Mesothelial cell of epicardium (in vitro differentiated cells): ENCODE measurements around the gene AMN1. TPM values are rescaled to one million over a fixed set of nuclear protein-coding genes. Genes with fewer than 3 reads are reported as not detected.
A peak's percentile ranks its signal among the peaks of the same experiment; 100 is the strongest.
"Not testable (repeated sequence)": the region's sequence is repeated elsewhere in the genome, so short reads cannot be mapped to it uniquely, and the experiment has no call there.

ENCODE experiments used
- DNase-seq, 2 experiments: peaks; one replicate each; pipeline ENCODE4 v3.0.0; 2021; ENCODE audit warnings: low spot score in 2 of 2; ENCODE audit not compliant: unreplicated experiment in 2 of 2
- H3K27ac Mint-ChIP-seq: 2 replicates; pipeline ENCODE4 v1.8.0; 2021; ENCODE audit warnings: mixed read lengths
- H3K27me3 Mint-ChIP-seq: 2 replicates; pipeline ENCODE4 v1.8.0; 2021; ENCODE audit warnings: low read depth, mixed read lengths
- H3K36me3 Mint-ChIP-seq: 2 replicates; pipeline ENCODE4 v1.8.0; 2021; ENCODE audit warnings: mixed read lengths
- H3K4me1 Mint-ChIP-seq: 2 replicates; pipeline ENCODE4 v1.8.0; 2021; ENCODE audit warnings: mixed read lengths
- H3K4me3 Mint-ChIP-seq: 2 replicates; pipeline ENCODE4 v1.8.0; 2021; ENCODE audit warnings: mild to moderate bottlenecking, moderate library complexity, mixed read lengths
- H3K9me3 Mint-ChIP-seq: 2 replicates; pipeline ENCODE4 v1.8.0; 2021; ENCODE audit warnings: mixed read lengths
- CTCF ChIP-seq: fragments of 200-600 bp; sonication (generic); IDR thresholded peaks from one replicate; pipeline ENCODE4 v1.5.0; 2021; ENCODE audit warnings: antibody characterized with exemption; ENCODE audit not compliant: unreplicated experiment
- total RNA-seq: library from RNA; stranded (reverse); gene quantifications from 3 replicates; pipeline ENCODE4 v1.2.1, GENCODE V29; 2021

Gene AMN1
- total RNA-seq, 1 donor from 2014 or later = 15.3 TPM

- Mint-ChIP-seq H3K36me3 (no peaks in the 10 kb centered on the region), H3K4me1 (peaks cover 11% of the 10 kb centered on the region), H3K27me3 (no peaks in the 10 kb centered on the region), H3K4me3 (no peak overlapping the region), H3K27ac (no peak overlapping the region), H3K9me3 (no peaks in the 10 kb centered on the region)
- no peak for TF ChIP-seq CTCF
- no peak for DNase-seq
Observed at GRCh38 chr12:31740628-31741027, 11.8 kb upstream of the AMN1 start.

DNA sequence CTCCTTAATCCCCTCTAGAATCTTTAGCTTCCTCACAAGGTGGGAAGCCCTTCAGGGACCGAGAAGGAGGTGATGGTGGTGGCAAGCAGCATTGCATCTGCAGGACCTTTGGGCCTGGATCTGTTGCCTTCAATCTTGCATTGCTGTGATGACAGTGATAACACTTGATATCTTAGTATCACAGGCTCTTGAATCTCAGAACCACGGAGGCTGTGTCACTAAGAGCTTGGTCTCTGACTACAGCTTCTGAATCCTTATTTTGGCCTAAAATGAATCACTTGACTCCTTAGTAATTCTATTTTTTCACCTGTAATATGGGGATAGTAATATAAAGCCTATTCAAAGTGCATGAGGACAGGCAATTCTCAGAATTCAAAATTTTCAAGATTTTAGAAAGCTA, 8.9 kb upstream of the AMN1 start:
- Mint-ChIP-seq H3K27me3 (no peaks in the 10 kb centered on the region), H3K27ac (no peak overlapping the region), H3K4me1 (peaks cover 13% of the 10 kb centered on the region), H3K4me3 (no peak overlapping the region), H3K9me3 (peaks cover 7% of the 10 kb centered on the region), H3K36me3 (peaks cover 2% of the 10 kb centered on the region)
- TF ChIP-seq CTCF = no peak
- DNase-seq = no peak

DNA sequence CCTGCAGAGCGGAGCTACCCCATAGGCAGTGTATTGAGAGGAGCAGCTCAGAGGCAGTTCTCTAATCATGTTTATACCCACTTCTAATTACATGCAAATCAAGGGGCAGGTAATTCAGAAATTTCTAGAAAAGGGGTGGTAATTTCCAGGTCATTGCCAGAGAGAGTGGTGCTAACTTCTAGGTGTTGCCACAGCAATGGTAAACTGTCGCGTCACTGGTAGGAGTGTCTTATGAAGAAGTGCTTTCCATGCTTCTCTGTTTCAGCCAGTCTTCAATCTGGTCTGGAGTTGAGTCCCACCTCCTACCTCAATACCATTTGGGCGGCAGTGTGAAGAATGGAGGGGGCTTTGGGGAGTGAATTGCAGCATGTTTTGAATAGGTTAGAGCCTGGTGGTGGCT, 8.5 kb upstream of the AMN1 start:
- Mint-ChIP-seq H3K9me3 (peaks cover 7% of the 10 kb centered on the region), H3K27ac (no peak overlapping the region), H3K4me1 (peaks cover 14% of the 10 kb centered on the region), H3K4me3 (no peak overlapping the region), H3K36me3 (peaks cover 2% of the 10 kb centered on the region), H3K27me3 (no peaks in the 10 kb centered on the region)
- no peak for TF ChIP-seq CTCF
- no peak for DNase-seq

DNA sequence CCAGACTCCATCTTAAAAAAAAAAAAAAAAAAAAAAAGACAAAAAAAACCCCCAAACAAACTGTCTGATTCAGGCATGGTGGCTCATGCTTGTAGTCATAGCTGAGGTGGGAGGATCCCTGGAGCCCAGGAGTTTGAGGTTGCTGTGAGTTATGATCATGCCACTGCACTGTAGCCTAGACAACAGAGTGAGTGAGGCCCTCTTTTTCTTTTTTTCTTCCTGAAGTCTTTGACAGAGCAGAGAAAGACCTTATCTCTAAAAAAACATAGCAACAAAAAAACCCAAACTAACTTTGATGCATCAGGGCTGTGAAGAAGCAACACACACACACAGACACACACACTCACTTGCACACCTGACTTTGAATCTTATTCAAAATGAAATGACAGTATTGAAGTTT, 7.7 kb upstream of the AMN1 start:
- peaks cover 2% of the 10 kb centered on the region for H3K36me3 Mint-ChIP-seq
- peak overlapping the region; percentile 66 for H3K27ac Mint-ChIP-seq
- peaks cover 7% of the 10 kb centered on the region for H3K9me3 Mint-ChIP-seq
- no peak for DNase-seq
- H3K27me3 Mint-ChIP-seq = no peaks in the 10 kb centered on the region
- peaks cover 21% of the 10 kb centered on the region for H3K4me1 Mint-ChIP-seq
- H3K4me3 Mint-ChIP-seq = no peak overlapping the region
- no peak for TF ChIP-seq CTCF

DNA sequence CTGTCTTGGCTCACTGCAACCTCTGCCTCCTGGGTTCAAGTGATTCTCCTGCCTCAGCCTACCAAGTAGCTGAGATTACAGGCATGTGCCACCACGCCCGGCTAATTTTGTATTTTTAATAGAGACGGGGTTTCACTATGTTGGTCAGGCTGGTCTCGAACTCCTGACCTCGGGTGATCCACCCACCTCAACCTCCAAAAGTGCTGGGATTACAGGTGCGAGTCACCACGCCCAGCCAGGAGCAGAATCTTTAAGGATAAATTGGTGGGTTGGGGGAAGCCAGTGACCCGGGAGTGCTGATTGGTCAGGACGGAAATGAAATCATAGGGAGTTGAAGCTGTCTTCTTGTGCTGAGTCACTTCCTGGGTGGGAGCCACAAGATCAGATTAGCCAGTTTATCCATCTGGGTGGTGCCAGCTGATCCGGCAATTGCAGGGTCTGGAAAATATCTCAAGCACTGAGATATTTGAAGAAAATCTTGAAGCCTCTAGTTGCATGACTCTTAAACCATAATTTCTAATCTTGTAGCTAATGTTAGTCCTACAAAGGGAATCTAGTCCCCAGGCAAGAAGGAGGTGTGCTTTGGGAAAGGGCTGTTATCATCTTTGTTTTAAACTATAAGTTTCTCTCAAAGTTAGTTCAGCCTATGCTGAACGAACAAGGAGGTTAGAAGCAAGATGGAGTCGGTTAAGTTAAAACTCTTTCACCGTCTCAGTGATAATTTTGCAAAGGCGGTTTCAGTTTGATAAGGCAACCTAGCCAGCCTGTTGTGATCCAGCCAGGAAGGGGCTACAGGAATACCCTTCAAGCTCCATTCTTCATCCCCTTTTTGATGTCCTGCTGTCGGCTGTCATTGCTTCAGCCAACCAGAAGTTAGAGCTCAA, 5.0 kb upstream of the AMN1 start:
- DNase-seq, H3K4me3 Mint-ChIP-seq, H3K27me3 Mint-ChIP-seq: not testable (repeated sequence)
- Mint-ChIP-seq H3K9me3 (peaks cover 17% of the 10 kb centered on the region), H3K27ac (peak overlapping the region; percentile 56), H3K36me3 (peaks cover 16% of the 10 kb centered on the region), H3K4me1 (peaks cover 36% of the 10 kb centered on the region)

- peaks cover 36% of the 10 kb centered on the region for H3K4me1 Mint-ChIP-seq
- no peak overlapping the region for H3K4me3 Mint-ChIP-seq
- H3K27me3 Mint-ChIP-seq = no peaks in the 10 kb centered on the region
- H3K9me3 Mint-ChIP-seq = peaks cover 17% of the 10 kb centered on the region
- no peak for TF ChIP-seq CTCF
- peak overlapping the region; percentile 77 for H3K27ac Mint-ChIP-seq
- no peak for DNase-seq
- peaks cover 16% of the 10 kb centered on the region for H3K36me3 Mint-ChIP-seq
Observed at GRCh38 chr12:31732926-31733548, 4.2 kb upstream of the AMN1 start.

DNA sequence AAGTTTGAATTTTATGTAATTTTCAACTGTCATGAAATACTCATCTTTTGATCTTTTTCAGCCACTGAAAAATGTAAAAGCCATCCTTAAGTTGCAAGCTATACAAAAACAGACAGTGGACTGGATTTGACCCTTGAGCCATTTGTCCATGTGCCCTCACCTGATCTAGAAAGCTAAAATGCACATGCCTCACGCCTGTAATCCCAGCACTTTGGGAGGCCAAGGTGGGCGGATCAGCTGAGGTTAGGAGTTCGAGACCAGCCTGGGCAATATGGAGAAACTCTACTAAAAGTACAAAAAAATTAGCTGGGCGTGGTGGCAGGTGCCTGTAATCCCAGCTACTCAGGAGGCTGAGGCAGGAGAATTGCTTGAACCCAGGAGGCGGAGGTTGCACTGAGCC, 2.4 kb upstream of the AMN1 start:
- Mint-ChIP-seq H3K9me3 (peaks cover 17% of the 10 kb centered on the region), H3K4me1 (peaks cover 35% of the 10 kb centered on the region), H3K36me3 (peaks cover 21% of the 10 kb centered on the region), H3K27ac (peak overlapping the region; percentile 88), H3K4me3 (peak overlapping the region; percentile 7)
- not testable (repeated sequence) for DNase-seq, H3K27me3 Mint-ChIP-seq
